Endodermal cell (in vitro differentiated cells): ENCODE data around the gene GRIK4. TPM values are rescaled to one million over a fixed set of nuclear protein-coding genes. Genes with fewer than 3 reads are reported as not detected.

Experiments
- DNase-seq: peaks from one replicate; pipeline ENCODE4 v3.0.0-alpha.2; 2017
- H3K27ac ChIP-seq: 2 replicates; pipeline ENCODE4 v1.5.1; 2013; ENCODE audit warnings: mild to moderate bottlenecking, low read depth, low read length, moderate library complexity
- H3K27me3 ChIP-seq: 2 replicates; pipeline ENCODE4 v1.6.1; 2013; ENCODE audit warnings: mild to moderate bottlenecking, low read length, moderate library complexity; ENCODE audit not compliant: insufficient read depth, control insufficient read depth, poor library complexity, severe bottlenecking
- H3K36me3 ChIP-seq: 2 replicates; pipeline ENCODE4 v1.7.0; 2013; ENCODE audit warnings: mild to moderate bottlenecking, low read length, moderate library complexity; ENCODE audit not compliant: control insufficient read depth, insufficient read depth
- H3K4me1 ChIP-seq: one replicate; pipeline ENCODE4 v1.7.0; 2013; ENCODE audit warnings: low read length; ENCODE audit not compliant: control insufficient read depth, insufficient read depth
- H3K4me3 ChIP-seq: 2 replicates; pipeline ENCODE4 v1.5.1; 2013; ENCODE audit warnings: mild to moderate bottlenecking, low read length, moderate library complexity
- H3K9ac ChIP-seq: 2 replicates; pipeline ENCODE4 v1.6.1; 2013; ENCODE audit warnings: mild to moderate bottlenecking, low read length, moderate library complexity; ENCODE audit not compliant: poor library complexity, severe bottlenecking; ENCODE audit errors: extremely low read depth
- H3K9me3 ChIP-seq: 2 replicates; pipeline ENCODE4 v1.6.1; 2013; ENCODE audit warnings: mild to moderate bottlenecking, low read length, moderate library complexity; ENCODE audit not compliant: control insufficient read depth
- H3K27ac Mint-ChIP-seq: 2 replicates; pipeline ENCODE4 v1.8.0; 2020; ENCODE audit warnings: mixed read lengths
- H3K27me3 Mint-ChIP-seq: 2 replicates; pipeline ENCODE4 v1.8.0; 2021; ENCODE audit warnings: mild to moderate bottlenecking, mixed read lengths; ENCODE audit not compliant: insufficient read depth
- H3K36me3 Mint-ChIP-seq: 2 replicates; pipeline ENCODE4 v1.8.0; 2020; ENCODE audit warnings: low read depth, mixed read lengths
- H3K4me1 Mint-ChIP-seq: 2 replicates; pipeline ENCODE4 v1.8.0; 2020; ENCODE audit warnings: mixed read lengths
- H3K4me3 Mint-ChIP-seq: 2 replicates; pipeline ENCODE4 v1.8.0; 2020; ENCODE audit warnings: mild to moderate bottlenecking, moderate library complexity, mixed read lengths
- H3K9me3 Mint-ChIP-seq: 2 replicates; pipeline ENCODE4 v1.8.0; 2020; ENCODE audit warnings: mild to moderate bottlenecking, mixed read lengths
- CTCF ChIP-seq: fragments of 200-600 bp; sonication (generic); conservative IDR thresholded peaks from 2 replicates; pipeline ENCODE4 v1.5.0; 2021; ENCODE audit warnings: antibody characterized with exemption, mild to moderate bottlenecking
- WGBS, 2 experiments: methylation state at CpG; one replicate each; pipeline versions ENCODE4 v1.1.5 to v1.1.7; 2013; ENCODE audit warnings: missing lambda C conversion rate in 2 of 2, mixed read lengths in 1 of 2; ENCODE audit not compliant: insufficient coverage in 1 of 2, insufficient read length in 1 of 2; 5-methylcytosine and 5-hydroxymethylcytosine counted together
- total RNA-seq, 2 donors: library from RNA; stranded (reverse); fragmentation: NEBNext Ultra II Directional in 1 of 2; extraction: Animal tissue kit (Norgen Biotek cat#: 25700) in 1 of 2; gene quantifications; 2 replicates in 1 of 2; 3 replicates in 1 of 2; pipeline ENCODE4 v1.2.1, GENCODE V29; 2021

The GRIK4 gene
- total RNA-seq, 2 donors from 2014 or later = 1.7 to 3.5 TPM

- H3K36me3 Mint-ChIP-seq = no peaks in the 10 kb centered on the region
- peaks cover 46% of the 10 kb centered on the region for H3K27me3 Mint-ChIP-seq
- Histone ChIP-seq H3K4me1 (no peaks in the 10 kb centered on the region), H3K36me3 (no peaks in the 10 kb centered on the region), H3K9ac (no peak overlapping the region), H3K9me3 (no peaks in the 10 kb centered on the region), H3K27me3 (no peaks in the 10 kb centered on the region), H3K4me3 (no peak overlapping the region), H3K27ac (no peak overlapping the region)
- no peak for TF ChIP-seq CTCF
- H3K9me3 Mint-ChIP-seq = peaks cover 2% of the 10 kb centered on the region
- no peak overlapping the region for H3K27ac Mint-ChIP-seq
- DNase-seq = no peak
- peaks cover 14% of the 10 kb centered on the region for H3K4me1 Mint-ChIP-seq
- 90 to 94% methylated on average over 7 of the region's 7 CpGs for WGBS, 2 experiments
- no peak overlapping the region for H3K4me3 Mint-ChIP-seq
Observed at GRCh38 chr11:120890609-120891320, 379.2 kb downstream of the GRIK4 start.

- WGBS, 2 experiments = 86 to 95% methylated on average over 7 to 9 of the region's 9 CpGs
- H3K27ac Mint-ChIP-seq = no peak overlapping the region
- H3K9ac ChIP-seq = no peak overlapping the region
Observed at GRCh38 chr11:120893440-120894201, 382.1 kb downstream of the GRIK4 start.

More at GRCh38 chr11:120893440-120894201, 382.1 kb downstream of the GRIK4 start:
- no peak for DNase-seq
- H3K36me3 Mint-ChIP-seq = no peaks in the 10 kb centered on the region
- no peak overlapping the region for H3K4me3 ChIP-seq
- peaks cover 15% of the 10 kb centered on the region for H3K4me1 Mint-ChIP-seq
- TF ChIP-seq CTCF = no peak
- peaks cover 47% of the 10 kb centered on the region for H3K27me3 Mint-ChIP-seq
- H3K4me1 ChIP-seq = no peaks in the 10 kb centered on the region
- no peaks in the 10 kb centered on the region for H3K27me3 ChIP-seq
- H3K27ac ChIP-seq = no peak overlapping the region
- no peaks in the 10 kb centered on the region for H3K9me3 ChIP-seq
- H3K36me3 ChIP-seq = no peaks in the 10 kb centered on the region
- no peak overlapping the region for H3K4me3 Mint-ChIP-seq
- no peaks in the 10 kb centered on the region for H3K9me3 Mint-ChIP-seq
